ENCODE data around the gene P2RX3. TPM values are rescaled to one million over a fixed set of nuclear protein-coding genes. Genes with fewer than 3 reads are reported as not detected.
A peak's percentile ranks its signal among the peaks of the same experiment; 100 is the strongest.
"Not testable (repeated sequence)": the region's sequence is repeated elsewhere in the genome, so short reads cannot be mapped to it uniquely, and the experiment has no call there.

Gene P2RX3
- total RNA-seq, 1 donor from 2014 or later = not detected

DNA sequence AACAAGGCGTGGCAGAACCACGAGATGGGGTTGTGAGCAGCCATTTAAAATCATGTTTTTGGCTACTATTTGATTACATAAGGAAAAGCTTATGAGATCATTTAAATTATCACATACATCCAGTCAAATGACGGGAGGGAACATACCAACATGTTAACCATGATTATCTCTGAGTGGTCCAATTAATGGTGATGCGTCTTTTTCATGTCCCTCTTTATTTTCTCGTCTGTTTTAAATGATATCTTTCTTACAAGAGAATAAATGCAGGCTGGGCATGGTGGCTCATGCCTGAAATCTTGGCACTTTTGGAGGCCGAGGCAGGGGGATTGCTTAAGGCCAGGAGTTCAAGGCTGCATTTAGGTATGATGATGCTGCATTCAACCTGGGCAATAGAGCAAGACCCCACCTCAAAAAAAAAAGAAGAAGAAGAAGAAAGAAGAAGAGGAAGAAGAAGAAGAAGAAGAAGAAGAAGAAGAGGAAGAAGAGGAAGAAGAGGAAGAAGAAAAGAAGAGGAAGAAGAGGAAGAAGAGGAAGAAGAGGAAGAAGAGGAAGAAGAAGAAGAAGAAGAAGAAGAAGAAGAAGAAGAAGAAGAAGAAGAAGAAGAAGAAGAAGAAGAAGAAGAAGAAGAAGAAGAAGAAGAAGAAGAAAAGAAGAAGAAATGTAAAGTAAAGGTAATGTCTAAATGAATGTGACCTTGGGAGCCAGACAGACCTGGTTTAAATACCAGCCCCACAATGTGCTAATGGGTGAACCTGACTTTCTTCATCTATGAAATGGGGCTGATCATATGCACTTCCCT, 65.0 kb downstream of the P2RX3 start:
- ATAC-seq = not testable (repeated sequence)

DNA sequence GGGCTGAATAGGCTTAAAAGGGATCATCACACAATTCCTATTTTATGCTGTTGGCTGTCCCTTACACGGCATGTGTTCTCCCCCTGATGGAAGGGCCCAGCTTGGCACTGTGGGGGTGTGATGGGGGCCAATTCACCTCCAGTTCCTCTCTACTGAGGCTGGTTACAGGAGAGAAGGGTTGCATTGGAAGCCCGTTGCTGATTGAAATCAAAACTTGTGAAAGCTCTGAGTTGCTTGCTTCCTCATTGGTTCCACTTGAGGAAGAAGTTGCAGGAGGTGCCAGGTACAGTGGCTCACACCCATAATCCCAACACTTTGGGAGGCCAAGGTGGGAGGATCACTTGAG, 65.6 kb downstream of the P2RX3 start:
- no peak for ATAC-seq

DNA sequence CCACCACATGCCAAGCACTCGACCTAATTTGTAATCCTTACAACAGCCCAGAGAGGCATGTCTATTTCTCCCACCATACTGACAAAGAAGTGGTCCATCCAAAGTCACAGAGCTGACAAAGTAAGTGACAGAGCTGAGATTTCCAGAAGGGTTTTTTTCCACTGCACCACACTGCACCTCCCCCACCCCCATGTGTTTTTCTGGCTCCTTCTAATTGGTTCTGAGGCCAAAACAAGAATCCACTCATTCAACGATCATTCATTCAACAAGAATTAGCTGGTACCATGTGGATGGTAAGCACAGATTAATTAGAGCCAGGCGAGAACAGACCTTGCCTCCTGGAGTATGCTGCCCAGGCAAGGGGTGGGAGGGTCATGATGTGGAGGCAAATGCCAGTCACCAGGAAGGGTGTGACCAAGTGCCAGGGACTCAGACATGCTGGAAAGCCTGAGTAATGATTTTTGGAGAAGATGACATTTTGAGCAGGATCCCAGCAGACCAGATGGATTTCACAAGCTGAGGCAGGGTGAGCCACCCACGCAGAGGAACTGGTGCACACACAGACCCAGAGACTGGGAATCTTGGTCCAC, 67.2 kb downstream of the P2RX3 start:
- no peak for ATAC-seq

DNA sequence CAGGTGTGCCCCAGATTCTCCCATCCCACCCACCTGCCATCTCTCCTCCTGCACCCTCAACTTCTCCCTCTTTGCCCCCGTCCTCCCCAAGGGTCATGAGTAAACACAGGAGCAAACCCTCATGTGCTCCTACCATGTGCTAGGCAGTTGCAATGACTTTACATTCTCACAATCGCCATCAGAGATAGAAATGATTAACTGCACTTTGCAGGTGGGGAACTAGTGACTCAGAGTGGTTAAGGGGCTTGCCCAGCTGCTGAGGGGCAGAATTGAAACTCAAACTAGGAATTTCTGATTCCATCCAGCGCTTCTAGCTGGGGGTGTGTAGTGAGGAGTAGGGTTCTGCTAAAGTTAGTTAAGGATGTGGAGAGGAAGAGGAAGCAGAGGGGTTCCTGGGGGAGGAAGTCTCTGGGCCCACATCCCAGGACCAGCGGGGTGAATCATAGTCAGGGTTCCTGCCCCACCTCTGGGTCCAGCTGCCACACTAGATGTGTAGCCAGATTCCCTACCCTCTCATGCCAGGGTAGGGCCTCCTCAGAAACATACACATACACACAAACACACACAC, 68.3 kb downstream of the P2RX3 start:
- ATAC-seq = peak; percentile 40

DNA sequence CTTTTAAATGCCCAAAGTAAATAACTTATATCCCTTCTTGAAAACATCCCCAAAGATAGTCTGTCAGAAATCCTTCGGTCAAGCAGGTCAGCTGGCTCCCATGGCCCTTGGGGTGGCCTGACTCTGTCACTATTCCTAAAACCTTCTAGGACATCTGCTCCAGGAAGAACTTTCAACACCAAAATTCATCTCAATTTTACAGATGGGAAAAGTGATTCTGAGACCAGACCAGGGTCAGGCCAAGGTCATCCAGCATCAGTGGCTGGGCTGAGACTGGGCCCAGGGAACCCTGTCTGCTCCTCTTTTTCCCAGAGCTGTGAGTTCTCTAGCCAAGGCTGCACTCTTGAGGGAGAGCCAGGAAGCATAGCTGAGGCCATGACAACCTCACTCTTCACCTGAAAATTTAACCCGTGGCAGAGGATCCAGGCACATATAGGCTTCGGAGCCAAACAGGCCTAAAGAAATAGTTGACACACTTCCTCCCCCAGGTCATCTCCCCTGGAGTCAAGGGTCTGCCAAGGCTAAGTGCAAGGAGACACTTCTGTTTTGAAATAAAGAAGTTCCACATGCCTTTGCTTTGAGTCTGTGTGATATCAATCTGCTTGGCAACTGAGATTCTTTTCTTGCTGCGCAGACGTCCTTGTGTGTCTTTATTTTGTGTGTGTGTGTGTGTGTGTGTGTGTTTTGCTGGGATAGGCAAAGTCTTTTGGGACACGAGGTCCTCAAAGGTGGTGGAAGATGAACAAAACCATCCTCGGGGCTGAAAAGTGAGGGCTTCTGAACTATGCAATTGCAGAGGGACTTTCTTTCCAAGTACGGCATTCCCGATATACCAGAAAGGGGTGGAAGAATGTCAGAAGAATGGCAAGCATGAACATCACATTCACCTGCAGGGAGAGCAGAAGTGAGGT, 69.1 kb downstream of the P2RX3 start:
- ATAC-seq = no peak

DNA sequence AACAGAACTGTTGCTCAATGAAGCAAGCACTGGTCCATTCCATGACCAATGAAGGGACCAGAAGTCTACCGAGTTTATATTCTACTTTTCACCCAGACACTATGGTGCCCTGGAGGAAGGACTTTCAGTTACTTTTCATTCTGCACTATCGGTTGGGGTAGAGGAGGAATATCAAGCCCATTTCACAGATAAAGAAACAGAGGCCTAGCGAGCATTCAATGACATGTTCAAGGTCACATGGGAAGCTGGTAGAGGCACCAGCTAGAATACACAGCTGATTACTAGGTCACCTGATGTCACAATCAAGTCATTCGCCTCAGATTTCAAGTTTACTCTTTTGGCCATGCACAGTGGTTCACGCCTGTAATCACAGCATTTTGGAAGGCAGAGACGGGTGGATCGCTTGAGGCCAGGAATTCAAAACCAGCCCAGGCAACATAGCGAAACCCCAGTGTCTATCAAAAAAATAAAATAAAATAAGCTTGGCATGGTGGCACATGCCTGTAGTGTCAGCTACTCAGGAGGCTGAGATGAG, 69.9 kb downstream of the P2RX3 start:
- no peak for ATAC-seq

DNA sequence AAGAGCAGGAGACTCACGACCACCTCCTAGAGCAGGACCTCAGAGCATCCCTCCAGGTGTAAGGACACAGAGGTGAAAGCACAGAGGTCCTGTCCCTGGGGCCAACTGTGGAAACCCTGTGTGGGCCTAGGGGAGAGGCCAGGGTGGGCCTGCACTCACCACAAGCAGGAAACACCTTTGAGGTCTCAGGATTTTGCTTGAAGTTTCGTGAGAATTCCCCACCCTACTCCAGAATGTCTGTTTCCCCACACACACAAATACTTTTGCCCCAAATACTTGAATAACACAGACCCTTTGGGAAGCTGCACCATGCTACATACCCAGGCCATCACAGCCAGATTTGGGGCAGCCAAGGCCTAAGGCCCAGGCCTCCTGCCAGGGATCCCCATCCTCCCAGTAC, 70.6 kb downstream of the P2RX3 start:
- ATAC-seq = no peak

DNA sequence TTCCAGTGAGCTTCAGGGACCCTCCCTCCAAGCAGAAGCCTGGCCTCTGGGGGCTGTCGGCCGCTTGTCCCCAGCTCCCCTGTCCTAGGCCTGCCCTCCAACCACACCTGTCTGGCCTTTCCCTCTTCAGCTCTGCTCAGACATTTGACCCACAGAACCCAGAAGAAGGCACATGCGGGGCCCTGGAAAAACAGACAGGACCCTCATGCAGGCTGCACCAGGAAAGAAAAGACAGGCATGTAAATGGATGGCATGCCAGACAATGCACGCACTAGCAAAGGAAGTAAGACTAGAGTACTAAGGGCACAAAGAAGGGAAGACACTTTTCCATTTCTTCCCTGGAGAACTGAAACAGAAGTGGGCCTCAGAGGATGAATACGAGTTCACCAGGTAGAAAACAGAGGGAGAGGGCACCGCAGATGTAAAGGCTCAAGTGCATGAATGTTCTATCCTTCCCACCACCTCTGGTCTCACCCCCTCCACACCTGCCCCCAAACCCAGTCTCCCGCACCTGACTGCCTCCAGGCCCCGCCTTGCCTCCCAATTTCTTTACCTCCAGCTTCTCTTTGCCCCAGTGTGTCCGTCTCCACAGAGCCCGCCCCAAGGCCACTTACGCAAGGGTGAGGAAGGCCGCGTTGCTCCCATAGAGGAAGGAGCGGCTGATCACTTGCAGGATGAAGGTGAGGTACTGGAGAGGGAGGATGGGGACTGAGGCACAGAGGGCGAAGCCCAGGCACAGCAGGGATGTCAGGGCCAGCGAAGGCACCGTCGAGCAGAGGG, 71.4 kb downstream of the P2RX3 start:
- no peak for ATAC-seq

DNA sequence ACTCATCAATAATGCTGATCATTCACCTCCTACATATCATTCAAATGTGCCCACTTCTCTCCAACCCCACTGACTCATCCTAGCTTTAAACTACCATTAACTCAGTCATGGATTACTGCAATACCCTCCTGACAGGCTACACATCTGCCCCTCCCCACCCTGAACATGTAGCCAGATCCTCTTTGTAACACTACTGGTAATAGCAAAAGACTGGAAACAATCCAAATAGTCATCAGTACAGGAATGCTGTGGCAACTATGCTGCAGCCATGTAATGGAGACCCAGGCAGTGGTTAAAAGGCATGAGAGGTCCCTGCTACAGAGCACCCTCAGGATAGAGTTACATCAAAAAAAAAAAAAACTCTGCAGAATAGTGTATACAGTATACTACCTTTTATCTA, 72.1 kb downstream of the P2RX3 start:
- no peak for ATAC-seq

DNA sequence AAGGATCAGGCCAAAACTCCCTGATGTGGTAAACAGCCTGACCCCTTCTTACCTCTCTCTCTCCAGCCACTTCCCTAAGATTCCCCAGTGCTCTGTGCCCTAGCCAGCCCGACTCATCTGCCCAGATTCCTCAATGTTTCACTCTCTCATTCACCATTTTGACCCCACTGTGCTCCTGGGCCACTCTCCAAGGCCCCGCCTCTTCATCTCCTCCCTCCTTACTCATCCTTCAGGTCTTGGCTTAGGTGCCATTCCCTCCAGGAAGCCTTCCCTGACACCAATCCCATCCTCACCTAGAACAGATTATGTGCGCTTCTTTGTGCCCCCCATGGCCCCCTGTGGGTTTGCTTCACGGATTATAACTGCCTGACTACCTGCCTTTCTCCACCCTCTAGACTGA, 75.5 kb downstream of the P2RX3 start:
- no peak for ATAC-seq

DNA sequence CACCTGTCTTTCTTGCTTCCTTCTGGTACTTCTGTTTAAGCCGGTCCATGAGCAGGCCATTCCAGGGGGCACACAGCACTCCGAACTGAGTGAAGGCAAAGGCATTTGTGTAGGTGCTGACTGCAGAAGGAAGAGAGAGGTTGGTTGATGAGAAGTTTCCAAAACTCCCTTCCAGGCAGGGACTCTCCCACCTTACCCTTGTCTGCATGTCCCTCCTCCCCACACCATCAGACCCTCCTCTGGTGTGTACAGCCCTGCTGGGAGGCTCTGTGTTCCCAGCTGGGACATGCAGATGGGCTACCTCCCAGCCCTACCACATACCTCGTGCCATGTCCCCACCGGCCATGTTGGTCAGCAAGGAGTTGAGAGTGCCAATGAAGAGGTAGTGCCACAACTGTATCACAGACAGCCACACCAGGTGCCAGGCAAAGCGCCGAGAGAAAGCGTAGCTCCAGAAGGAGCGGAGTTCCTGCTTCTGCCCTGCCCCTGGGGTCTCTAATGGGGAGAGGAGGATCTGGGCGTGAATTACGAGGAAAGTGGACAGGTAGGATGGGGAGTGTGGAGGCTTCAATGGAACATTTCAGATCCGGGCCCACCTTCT, 76.6 kb downstream of the P2RX3 start:
- no peak for ATAC-seq

DNA sequence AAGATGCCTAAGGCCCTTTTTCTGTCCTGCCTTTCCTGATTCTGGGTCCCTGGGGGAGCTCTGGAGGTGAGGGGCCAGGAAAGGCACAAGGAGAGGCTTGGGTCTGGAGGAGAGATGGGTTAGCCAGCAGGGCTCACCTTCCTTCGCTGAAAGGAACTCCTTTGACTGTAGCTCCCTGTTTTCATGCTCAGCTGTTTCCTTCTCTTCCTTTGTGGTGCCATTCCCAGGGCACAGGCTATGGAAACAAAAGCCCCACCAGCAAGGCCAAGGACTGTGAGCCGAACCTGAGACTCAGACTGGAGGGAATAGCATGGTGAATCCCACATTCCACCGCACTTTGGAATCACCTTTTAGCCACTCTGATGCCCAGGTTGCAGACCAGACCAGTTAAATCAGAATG, 78.3 kb downstream of the P2RX3 start:
- ATAC-seq = no peak

DNA sequence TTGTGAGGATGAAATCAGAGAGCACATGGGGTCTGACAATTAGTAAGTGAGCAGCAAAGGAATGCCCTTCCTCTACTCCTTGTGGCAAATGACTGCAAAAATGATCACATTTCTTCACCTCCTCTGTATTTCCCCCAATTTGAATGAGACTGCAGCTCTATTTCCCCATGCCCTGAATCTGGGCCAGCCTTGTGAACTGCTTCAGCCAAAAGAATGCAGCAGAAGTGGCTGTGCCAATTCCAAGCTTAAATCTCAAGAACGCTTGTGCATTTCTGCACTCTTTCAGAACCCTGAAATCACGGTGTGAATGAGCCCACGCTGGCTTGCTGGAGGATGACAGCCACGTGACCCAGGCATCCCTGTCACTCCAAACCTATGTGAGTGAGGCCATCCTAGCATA, 78.9 kb downstream of the P2RX3 start:
- ATAC-seq = no peak

DNA sequence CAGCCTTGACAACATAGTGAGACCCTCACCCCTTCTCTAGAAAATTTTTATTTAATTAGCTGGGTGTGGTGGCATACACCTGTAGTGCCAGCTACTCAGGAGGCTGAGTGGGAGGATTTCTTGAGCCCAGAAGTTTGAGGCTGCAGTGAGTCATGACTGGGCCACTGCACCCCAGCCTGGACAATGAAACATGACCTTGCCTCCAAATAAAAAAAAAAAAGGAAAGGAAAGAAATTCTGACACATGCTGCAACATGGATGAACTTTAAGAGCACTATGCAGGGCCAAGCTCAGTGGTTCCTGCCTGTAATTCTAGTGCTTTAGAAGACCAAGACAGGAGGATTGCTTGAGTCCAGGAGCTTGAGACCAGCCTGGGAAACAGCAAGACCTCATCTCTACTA, 80.0 kb downstream of the P2RX3 start:
- no peak for ATAC-seq

DNA sequence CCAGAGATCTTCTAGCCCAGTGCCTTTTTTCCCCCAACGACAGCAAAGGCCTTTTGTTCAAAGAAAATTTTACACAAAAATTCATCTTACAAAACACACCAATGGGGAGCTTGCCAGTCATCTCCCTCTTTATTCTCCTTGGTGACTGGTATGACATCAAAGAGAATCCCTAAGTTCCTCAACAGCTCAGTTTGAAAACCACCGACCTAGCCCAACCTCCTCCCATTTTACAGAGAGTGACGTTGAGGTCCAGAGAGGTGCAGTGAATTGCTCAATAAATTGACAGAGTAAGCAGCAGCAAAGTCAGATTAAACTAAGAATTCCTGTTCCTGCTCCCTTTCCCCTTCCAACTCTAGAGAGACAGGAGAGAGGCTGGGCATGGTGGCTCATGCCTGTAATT, 81.0 kb downstream of the P2RX3 start:
- no peak for ATAC-seq

DNA sequence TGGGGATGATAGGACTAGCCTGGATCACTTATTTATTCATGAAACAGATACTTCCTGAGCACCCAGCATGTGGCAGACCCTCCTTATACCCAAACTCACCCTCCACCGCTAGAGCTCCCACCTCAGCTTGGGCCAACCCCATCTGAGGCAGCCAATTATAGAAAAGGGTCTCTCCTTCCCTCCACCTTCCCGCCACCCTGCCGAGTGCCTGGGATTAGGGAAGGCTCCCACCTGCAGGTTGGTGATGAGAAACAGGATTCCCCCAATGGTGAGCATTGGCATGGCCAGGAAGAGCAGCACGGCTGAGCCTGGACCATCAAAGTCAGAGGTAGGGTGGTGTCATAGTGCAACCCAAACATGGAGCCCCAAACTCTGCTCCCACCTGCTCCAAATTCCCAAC, 82.9 kb downstream of the P2RX3 start:
- ATAC-seq = no peak

DNA sequence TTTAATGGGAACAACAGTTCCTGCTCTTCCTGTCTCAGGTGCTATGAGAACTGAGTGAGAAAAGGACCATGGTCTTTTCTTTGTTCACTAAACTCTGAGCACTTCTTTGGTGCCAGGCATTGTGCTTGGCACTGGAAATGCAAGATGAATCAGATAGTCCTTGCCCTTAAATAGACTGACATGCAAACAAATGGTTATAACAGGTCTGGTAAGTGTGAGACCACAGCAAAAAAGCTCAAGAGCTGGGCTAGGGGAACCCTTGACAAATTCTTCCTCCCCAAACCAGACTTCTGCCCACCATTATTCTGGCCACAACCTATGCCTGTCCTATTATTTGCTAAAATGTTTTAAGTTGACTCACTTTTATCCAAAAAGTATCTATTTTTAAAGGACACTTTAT, 83.7 kb downstream of the P2RX3 start:
- ATAC-seq = no peak

Data from esophagus mucosa (tissue), 1 donor.